GM12878 (cell line): ENCODE data around the gene PHF21B. TPM values are rescaled to one million over a fixed set of nuclear protein-coding genes. Genes with fewer than 3 reads are reported as not detected.
"Not testable (repeated sequence)": the region's sequence is repeated elsewhere in the genome, so short reads cannot be mapped to it uniquely, and the experiment has no call there.

Source experiments
- ATAC-seq: fragments of 200-7000 bp; cut with Tn5 transposase; 3 replicates; pipeline ENCODE4 v1.9.1; 2020; ENCODE audit warnings: mild to moderate bottlenecking, moderate library complexity
- BruUV-seq: library from RNA; stranded (reverse); fragments of 400-500 nt; replicated peaks from 2 replicates; lab custom pipeline; 2021; lab: Mats Ljungman, UMichigan
- CTCF ChIA-PET: fragments of 300-600 bp; sonication (Branson Sonifier 250); formaldehyde crosslinking; extraction: SDS; loops from one replicate; lab custom pipeline; 2021; ENCODE audit warnings: inconsistent platforms; lab: Yijun Ruan, JAX
- POLR2A ChIA-PET: fragments of 350-600 bp; formaldehyde crosslinking; extraction: SDS; loops from one replicate; lab custom pipeline; 2021; ENCODE audit warnings: inconsistent platforms; lab: Charles Lee
- RAD21 ChIA-PET: fragments of 300-600 bp; sonication (Branson Sonifier 250); formaldehyde crosslinking; loops from one replicate; lab custom pipeline; 2023; ENCODE audit warnings: antibody characterized with exemption; ENCODE audit not compliant: unreplicated experiment; lab: Charles Lee
- SMC1A ChIA-PET: fragments of 300-600 bp; sonication (Branson Sonifier 250); formaldehyde crosslinking; loops from one replicate; lab custom pipeline; 2023; ENCODE audit not compliant: unreplicated experiment, uncharacterized antibody; lab: Charles Lee
- DNase-seq: peaks from one replicate; pipeline ENCODE4 v3.0.0-alpha.2; 2011; ENCODE audit warnings: low read depth, low spot score
- FAIRE-seq: peaks from 3 replicates; lab custom pipeline; 2011; peaks lifted over from hg19 to GRCh38; lab: Jason Lieb, UNC
- H2AFZ ChIP-seq: 2 replicates; pipeline ENCODE4 v1.6.0; 2011; ENCODE audit warnings: low read depth, low read length, control low read depth; ENCODE audit not compliant: control insufficient read depth
- H3K27ac ChIP-seq: 2 replicates; pipeline ENCODE4 v1.5.1; 2011; ENCODE audit warnings: control low read depth; ENCODE audit not compliant: control insufficient read depth, insufficient read depth
- H3K27me3 ChIP-seq, 2 experiments: replicated peaks in 1 of 2; 2 replicates each; pipeline versions ENCODE4 v1.6.0 to v1.6.1; 2011; ENCODE audit warnings: low read length in 1 of 2; ENCODE audit not compliant: control insufficient read depth in 2 of 2, insufficient read depth in 2 of 2
- H3K36me3 ChIP-seq, 2 experiments: 2 replicates each; pipeline ENCODE4 v1.5.1; 2011; ENCODE audit warnings: low read length in 1 of 2; ENCODE audit not compliant: control insufficient read depth in 2 of 2, insufficient read depth in 2 of 2
- H3K4me1 ChIP-seq: 2 replicates; pipeline ENCODE4 v1.6.1; 2011; ENCODE audit warnings: mild to moderate bottlenecking, low read length, moderate library complexity, mixed read lengths; ENCODE audit not compliant: control insufficient read depth, insufficient read depth
- H3K4me2 ChIP-seq: 2 replicates; pipeline ENCODE4 v1.6.0; 2011; ENCODE audit warnings: control low read depth; ENCODE audit not compliant: control insufficient read depth, insufficient read depth
- H3K4me3 ChIP-seq: fragments of 200-600 bp; sonication (generic); 2 replicates; pipeline ENCODE4 v1.5.1; 2016
- H3K79me2 ChIP-seq: 2 replicates; pipeline ENCODE4 v1.6.0; 2011; ENCODE audit warnings: low read length; ENCODE audit not compliant: control insufficient read depth, insufficient read depth
- H3K9ac ChIP-seq: 2 replicates; pipeline ENCODE4 v1.8.0; 2011; ENCODE audit warnings: low read length, control low read depth, mixed read lengths; ENCODE audit not compliant: control insufficient read depth, insufficient read depth
- H3K9me3 ChIP-seq: replicated peaks from 3 replicates; pipeline ENCODE4 v1.5.1; 2011; ENCODE audit warnings: mild to moderate bottlenecking, low read length; ENCODE audit not compliant: control insufficient read depth, insufficient read depth
- H4K20me1 ChIP-seq: 2 replicates; pipeline ENCODE4 v1.6.0; 2011; ENCODE audit not compliant: control insufficient read depth, insufficient read depth
- CHD1 ChIP-seq: IDR thresholded peaks from 2 replicates; pipeline ENCODE4 v1.6.1; 2012; ENCODE audit warnings: low read depth, low read length, improper control_type of control experiment
- MLLT1 ChIP-seq: fragments of 450-650 bp; IDR thresholded peaks from 2 replicates; pipeline ENCODE4 v1.6.1; 2016; ENCODE audit warnings: mild to moderate bottlenecking
- RCOR1 ChIP-seq: conservative IDR thresholded peaks from 2 replicates; pipeline ENCODE4 v1.6.1; 2012; ENCODE audit warnings: low read depth, low read length, improper control_type of control experiment
- RELA ChIP-seq: fragments of 450-650 bp; IDR thresholded peaks from 2 replicates; pipeline ENCODE4 v1.8.0; 2014; ENCODE audit warnings: borderline replicate concordance; ENCODE audit not compliant: partially characterized antibody
- SIX5 ChIP-seq: IDR thresholded peaks from 2 replicates; pipeline ENCODE4 v1.6.1; 2011; ENCODE audit warnings: mild to moderate bottlenecking, low read depth, low read length, moderate library complexity; ENCODE audit not compliant: severe bottlenecking
- SKIL ChIP-seq: fragments of 450-650 bp; IDR thresholded peaks from 2 replicates; pipeline ENCODE4 v1.6.1; 2017; ENCODE audit warnings: mild to moderate bottlenecking, low read depth, inconsistent platforms; ENCODE audit not compliant: poor library complexity, severe bottlenecking
- TARDBP ChIP-seq: IDR thresholded peaks from 2 replicates; pipeline ENCODE4 v1.6.1; 2016; ENCODE audit warnings: borderline replicate concordance
- WGBS: methylation state at CpG from one replicate; pipeline ENCODE4 v1.1.6; 2016; ENCODE audit warnings: low lambda C conversion rate; ENCODE audit not compliant: insufficient replicate concordance, insufficient coverage; ENCODE audit errors: missing lambda C conversion rate; 5-methylcytosine and 5-hydroxymethylcytosine counted together
- in situ Hi-C: fragments of 300-500 bp; cut with MboI; formaldehyde crosslinking; loops from 9 replicates; pipeline ENCODE4 v1.14.3; 2018; ENCODE audit warnings: mixed read lengths
- intact Hi-C: fragments of 100-400 bp; cut with micrococcal nuclease; formaldehyde crosslinking; loops from one replicate; pipeline ENCODE4 v1.14.2; 2022; ENCODE audit not compliant: unreplicated experiment
- polyA plus RNA-seq, 11 experiments: library from polyadenylated mRNA; depleted of rRNA in 4 of 11; unstranded in 6 of 11; stranded (reverse) in 5 of 11; fragments of >200 nt; fragmentation: Nextera tagmentation in 4 of 11; fragmentation: Illumina TruSeq in 1 of 11; extraction: Ambion mirVana in 4 of 11; extraction: Trizol in 1 of 11; gene quantifications; 1 replicate in 1 of 11; 2 replicates in 10 of 11; pipeline versions ENCODE4 v1.2.1 to v1.2.3, GENCODE V29; 2011 to 2016; ENCODE audit warnings: inconsistent platforms in 2 of 11, missing spikeins in 2 of 11, low read depth in 1 of 11
- total RNA-seq, 4 experiments: library from RNA; depleted of rRNA in 3 of 4; stranded (reverse); fragments of >200 nt in 3 of 4; fragmentation: Illumina TruSeq in 1 of 4; extraction: Trizol in 1 of 4; gene quantifications; 2 replicates each; pipeline versions ENCODE4 v1.2.1 to v1.2.3, GENCODE V29; 2013 to 2021

The PHF21B gene
- total and polyA plus RNA-seq, 10 of the 15 experiments (the other 5 are each of a cell fraction or from before 2014, with no cell fraction given) = 0.03 to 0.35 TPM; not detected in 8

- ChIA-PET CTCF (interaction anchor here (1.2 kb wide), 1 partner anchor 9 kb away, joined by 4 read pairs; no protein-coding TSS in a partner anchor), POLR2A (no interaction called here), SMC1A (interaction anchor here (0.9 kb wide), 1 partner anchor 10 kb away, joined by 3 read pairs; no protein-coding TSS in a partner anchor), RAD21 (no interaction called here)
- H3K4me1 ChIP-seq = no peaks in the 10 kb centered on the region
- TF ChIP-seq SKIL (no peak), SIX5 (no peak), CHD1 (no peak), TARDBP (no peak), RELA (no peak), RCOR1 (no peak), MLLT1 (no peak)
- no peak for ATAC-seq
- no peaks in the 10 kb centered on the region for H3K9me3 ChIP-seq
- H3K4me2 ChIP-seq = no peak overlapping the region
- in situ Hi-C loops (no loop called here), intact Hi-C loops (no loop called here)
- H3K36me3 ChIP-seq = no peaks in the 10 kb centered on the region
- no peaks in the 10 kb centered on the region for H3K79me2 ChIP-seq
- H4K20me1 ChIP-seq = no peaks in the 10 kb centered on the region
- H2AFZ ChIP-seq = no peak overlapping the region
- FAIRE-seq = no peak
- H3K27me3 ChIP-seq = no peaks in the 10 kb centered on the region
- BruUV-seq = no TSS peak
- H3K27ac ChIP-seq = no peak overlapping the region
- no peak for DNase-seq
- H3K9ac ChIP-seq = no peak overlapping the region
- 47% methylated on average over 18 of the region's 18 CpGs for WGBS
- H3K4me3 ChIP-seq = no peak overlapping the region
Measured at GRCh38 chr22:44962741-44963454, 46.9 kb downstream of the PHF21B start.

GRCh38 chr22:44961682-44962081 lies 48.1 kb downstream of the PHF21B start:
- intact Hi-C loops, H3K4me3 ChIP-seq, FAIRE-seq, H3K79me2 ChIP-seq, BruUV-seq, DNase-seq, in situ Hi-C loops, POLR2A ChIA-PET, H3K4me2 ChIP-seq, SMC1A ChIA-PET, ATAC-seq, H3K27me3 ChIP-seq, H3K27ac ChIP-seq, H4K20me1 ChIP-seq, H2AFZ ChIP-seq, H3K9ac ChIP-seq, H3K4me1 ChIP-seq, H3K9me3 ChIP-seq, H3K36me3 ChIP-seq: not testable (repeated sequence)
- whole genome bisulfite sequencing = 65% methylated on average over 7 of the region's 7 CpGs
- RAD21 ChIA-PET = interaction anchor here (1.1 kb wide), 1 partner anchor 8 kb away, joined by 3 read pairs; no protein-coding TSS in a partner anchor
- CTCF ChIA-PET = interaction anchor here (1.2 kb wide), 1 partner anchor 8 kb away, joined by 4 read pairs; no protein-coding TSS in a partner anchor
